MCF 10A (cell line): Measurements from ENCODE around the gene BCL2. TPM values are rescaled to one million over a fixed set of nuclear protein-coding genes. Genes with fewer than 3 reads are reported as not detected.

Experiments used
- Bru-seq: library from RNA; stranded (reverse); fragments of 400-500 nt; gene quantifications from one replicate; lab custom pipeline; 2021; lab: Mats Ljungman, UMichigan
- BruChase-seq, 2 experiments: library from RNA; stranded (reverse); fragments of 400-500 nt; gene quantifications; one replicate each; lab custom pipeline; 2021; lab: Mats Ljungman, UMichigan
- BruUV-seq: library from RNA; stranded (reverse); fragments of 400-500 nt; replicated peaks from 2 replicates; lab custom pipeline; 2021; lab: Mats Ljungman, UMichigan
- CTCF ChIA-PET: fragments of 300-600 bp; sonication (Branson Sonifier 250); formaldehyde crosslinking; extraction: SDS; loops from one replicate; lab custom pipeline; 2021; ENCODE audit warnings: antibody characterized with exemption, inconsistent platforms; lab: Yijun Ruan, JAX
- POLR2A ChIA-PET: fragments of 300-600, 350-650 bp; sonication (Branson Sonifier 250); formaldehyde crosslinking; extraction: SDS; loops from one replicate; lab custom pipeline; 2020; ENCODE audit warnings: antibody characterized with exemption, inconsistent platforms; lab: Yijun Ruan, JAX
- DNase-seq: peaks from one replicate; pipeline ENCODE4 v3.0.0-alpha.2; 2018; ENCODE audit not compliant: unreplicated experiment
- H3K27ac Mint-ChIP-seq: one replicate; pipeline ENCODE4 v1.8.0; 2022; ENCODE audit warnings: mild to moderate bottlenecking, low read depth, mixed read lengths; ENCODE audit not compliant: unreplicated experiment
- H3K27me3 Mint-ChIP-seq: one replicate; pipeline ENCODE4 v1.8.0; 2022; ENCODE audit warnings: mixed read lengths; ENCODE audit not compliant: insufficient read depth, unreplicated experiment
- H3K36me3 Mint-ChIP-seq: one replicate; pipeline ENCODE4 v1.8.0; 2022; ENCODE audit warnings: mild to moderate bottlenecking, moderate library complexity, mixed read lengths; ENCODE audit not compliant: insufficient read depth, unreplicated experiment
- H3K4me1 Mint-ChIP-seq: one replicate; pipeline ENCODE4 v1.8.0; 2022; ENCODE audit warnings: mixed read lengths; ENCODE audit not compliant: insufficient read depth, unreplicated experiment
- H3K4me3 Mint-ChIP-seq: one replicate; pipeline ENCODE4 v1.8.0; 2022; ENCODE audit warnings: mild to moderate bottlenecking, moderate library complexity, mixed read lengths; ENCODE audit not compliant: unreplicated experiment
- H3K9me3 Mint-ChIP-seq: one replicate; pipeline ENCODE4 v1.8.0; 2022; ENCODE audit warnings: mixed read lengths; ENCODE audit not compliant: unreplicated experiment
- CTCF ChIP-seq: fragments of 200-600 bp; IDR thresholded peaks from one replicate; pipeline ENCODE4 v1.8.0; 2022; ENCODE audit warnings: antibody characterized with exemption, mild to moderate bottlenecking; ENCODE audit not compliant: unreplicated experiment
- intact Hi-C: fragments of 100-400 bp; cut with micrococcal nuclease; formaldehyde crosslinking; loops from 2 replicates; pipeline ENCODE4 v1.14.1; 2022
- long read RNA-seq: library from polyadenylated mRNA; stranded (forward); transcript quantifications from one replicate; pipeline ENCODE4 v2.0.0, GENCODE V29; 2022
- total RNA-seq: library from RNA; stranded (reverse); gene quantifications from 2 replicates; pipeline ENCODE4 v1.2.3, GENCODE V29; 2022

The BCL2 gene
- total RNA-seq, result 3.0 and 5.7 TPM in 2 replicates
- Bru-seq, nascent RNA, result percentile 48 among the genes with signal in this experiment
- percentile 53 among the genes with signal in this experiment for BruChase-seq, experiment 1, labeled RNA remaining after a 6-hour chase
- BruChase-seq, experiment 2, labeled RNA remaining after a 2-hour chase, result percentile 51 among the genes with signal in this experiment
- long read RNA-seq, full-length matches to known transcripts, result 1 of 2 reads
- long read RNA-seq, partial matches to known transcripts, result 1 of 2 reads
- long read RNA-seq, other reads (novel, unspliced or antisense), result 0 of 2 reads

GRCh38 chr18:63319383-63320122 is at the start of gene BCL2:
Gene BCL2 (minus strand): TSS chr18:63319769.
- H3K4me1 Mint-ChIP-seq, result peaks cover 23% of the 10 kb centered on the region
- no TSS peak for BruUV-seq
- POLR2A ChIA-PET, result interaction anchor here (0.6 to 1.9 kb wide), 10 partner anchors 8 to 1093 kb away, joined by 3 to 8 read pairs (median 4); partner anchors contain the start of genes KDSR and VPS4B
- peak; percentile 58 for DNase-seq
- H3K4me3 Mint-ChIP-seq, result peak within 1 kb of the TSS; percentile 96
- CTCF ChIA-PET, result interaction anchor here (0.6 to 3.3 kb wide), 11 partner anchors 13 to 305 kb away, joined by 3 to 26 read pairs (median 3); no protein-coding TSS in a partner anchor
- no peak for TF ChIP-seq CTCF
- no peaks in the 10 kb centered on the region for H3K27me3 Mint-ChIP-seq
- peak within 1 kb of the TSS; percentile 61 for H3K27ac Mint-ChIP-seq
- intact Hi-C loops, result loop anchor here (1.0 kb wide), 1 partner anchor 188 kb away; no protein-coding TSS in a partner anchor
- H3K9me3 Mint-ChIP-seq, result no peaks in the 10 kb centered on the region
- H3K36me3 Mint-ChIP-seq, result peaks cover 5% of the 10 kb centered on the region

- peak overlapping the region; percentile 97 for H3K4me3 Mint-ChIP-seq
- peak; percentile 5 for DNase-seq
- peaks cover 24% of the 10 kb centered on the region for H3K4me1 Mint-ChIP-seq
- TF ChIP-seq CTCF, result no peak
- intact Hi-C loops, result loop anchor here (10.0 kb wide), 1 partner anchor 136 kb away; no protein-coding TSS in a partner anchor
- H3K27me3 Mint-ChIP-seq, result no peaks in the 10 kb centered on the region
- ChIA-PET CTCF (no interaction called here), POLR2A (interaction anchor here (0.9 to 2.3 kb wide), 14 partner anchors 9 to 108 kb away, joined by 3 to 25 read pairs (median 10); partner anchors contain the start of genes SERPINB5 and VPS4B)
- no TSS peak for BruUV-seq
- peaks cover 25% of the 10 kb centered on the region for H3K36me3 Mint-ChIP-seq
- H3K9me3 Mint-ChIP-seq, result no peaks in the 10 kb centered on the region
- peak overlapping the region; percentile 78 for H3K27ac Mint-ChIP-seq
These were observed 49.0 kb upstream of the BCL2 start for GRCh38 chr18:63368611-63369010.

GRCh38 chr18:63367053-63367953 is 47.7 kb upstream of the BCL2 start, which contains the start of gene KDSR:
Gene KDSR (minus strand): TSS chr18:63367206. CDS start chr18:63367118, 88 bp downstream.
- peaks cover 28% of the 10 kb centered on the region for H3K36me3 Mint-ChIP-seq
- intact Hi-C loops, result loop anchor here (1.0 to 10.0 kb wide), 3 partner anchors 55 to 137 kb away; partner anchors contain the start of gene VPS4B
- H3K9me3 Mint-ChIP-seq, result no peaks in the 10 kb centered on the region
- no peak for TF ChIP-seq CTCF
- CTCF ChIA-PET, result interaction anchor here (0.6 to 1.0 kb wide), 3 partner anchors 29 to 361 kb away, joined by 3 to 4 read pairs (median 4); no protein-coding TSS in a partner anchor
- POLR2A ChIA-PET, result interaction anchor here (0.6 to 2.3 kb wide), 39 partner anchors 10 to 603 kb away, joined by 3 to 25 read pairs (median 4); partner anchors contain the start of genes SERPINB5 and VPS4B
- H3K4me1 Mint-ChIP-seq, result peaks cover 24% of the 10 kb centered on the region
- BruUV-seq, result no TSS peak
- DNase-seq, result peak; percentile 98
- peak within 1 kb of the TSS; percentile 78 for H3K27ac Mint-ChIP-seq
- H3K27me3 Mint-ChIP-seq, result no peaks in the 10 kb centered on the region
- peak within 1 kb of the TSS; percentile 97 for H3K4me3 Mint-ChIP-seq
